SK-N-SH (cell line): ENCODE measurements around the gene PDE6B. TPM values are rescaled to one million over a fixed set of nuclear protein-coding genes. Genes with fewer than 3 reads are reported as not detected.

Source experiments
- CTCF ChIA-PET: fragments of 300-600, 350-600 bp; formaldehyde crosslinking; extraction: SDS; loops from one replicate; lab custom pipeline; 2021; lab: Yijun Ruan, JAX
- POLR2A ChIA-PET: fragments of 350-600 bp; sonication (Branson Sonifier 250); formaldehyde crosslinking; extraction: SDS; loops from one replicate; lab custom pipeline; 2020; ENCODE audit warnings: antibody characterized with exemption, inconsistent platforms; lab: Yijun Ruan, JAX
- DNase-seq: peaks from one replicate; pipeline ENCODE4 v3.0.0; 2012
- H2AFZ ChIP-seq: fragments of 200-600 bp; sonication (generic); 2 replicates; pipeline ENCODE4 v1.8.1; 2016; ENCODE audit warnings: antibody characterized with exemption, mild to moderate bottlenecking, low read depth
- H3F3A ChIP-seq: fragments of 200-600 bp; sonication (generic); replicated peaks from 2 replicates; pipeline ENCODE3; 2016; ENCODE audit warnings: antibody characterized with exemption, mild to moderate bottlenecking; ENCODE audit not compliant: insufficient read depth
- H3K27ac ChIP-seq, 2 experiments: fragments of 200-500 bp in 1 of 2; fragments of 200-600 bp in 1 of 2; sonication (Bioruptor generic) in 1 of 2; sonication (generic), shearing (Covaris generic) in 1 of 2; 2 replicates each; pipeline versions ENCODE4 v1.5.1 to v1.6.1; 2014 to 2016; ENCODE audit warnings: low read depth in 2 of 2, inconsistent platforms in 1 of 2, low read length in 1 of 2, mild to moderate bottlenecking in 1 of 2, mixed read lengths in 1 of 2
- H3K27me3 ChIP-seq: fragments of 200-600 bp; sonication (generic), shearing (Covaris generic); 2 replicates; pipeline ENCODE4 v1.6.1; 2016; ENCODE audit warnings: mixed run types; ENCODE audit not compliant: insufficient read depth
- H3K36me3 ChIP-seq, 2 experiments: fragments of 200-500 bp in 1 of 2; fragments of 200-600 bp in 1 of 2; sonication (Bioruptor generic) in 1 of 2; sonication (generic) in 1 of 2; replicated peaks in 1 of 2; 2 replicates each; pipeline versions ENCODE3 to v1.5.1; 2014 to 2016; ENCODE audit warnings: low read length in 1 of 2, mild to moderate bottlenecking in 1 of 2; ENCODE audit not compliant: insufficient read depth in 2 of 2, control insufficient read depth in 1 of 2
- H3K4me1 ChIP-seq, 2 experiments: fragments of 200-500 bp in 1 of 2; fragments of 200-600 bp in 1 of 2; sonication (Bioruptor generic) in 1 of 2; sonication (generic), shearing (Covaris generic) in 1 of 2; 2 replicates each; pipeline versions ENCODE4 v1.5.1 to v1.6.1; 2014 to 2016; ENCODE audit warnings: low read depth in 1 of 2, low read length in 1 of 2, mixed run types in 1 of 2; ENCODE audit not compliant: insufficient read depth in 2 of 2, control insufficient read depth in 1 of 2
- H3K4me2 ChIP-seq: fragments of 200-600 bp; sonication (generic), shearing (Covaris generic); 2 replicates; pipeline ENCODE4 v1.6.1; 2017; ENCODE audit warnings: mixed run types
- H3K4me3 ChIP-seq, 2 experiments: fragments of 200-500 bp in 1 of 2; fragments of 200-600 bp in 1 of 2; sonication (Bioruptor generic) in 1 of 2; sonication (generic), shearing (Covaris generic) in 1 of 2; 2 replicates each; pipeline versions ENCODE4 v1.5.1 to v1.8.1; 2014 to 2016; ENCODE audit warnings: low read depth in 2 of 2, inconsistent platforms in 1 of 2, low read length in 1 of 2, mild to moderate bottlenecking in 1 of 2, mixed read lengths in 1 of 2, moderate library complexity in 1 of 2
- H3K79me2 ChIP-seq: fragments of 200-600 bp; sonication (generic); 2 replicates; pipeline ENCODE4 v1.8.1; 2017; ENCODE audit warnings: mild to moderate bottlenecking; ENCODE audit not compliant: insufficient read depth
- H3K9ac ChIP-seq: fragments of 200-600 bp; sonication (generic); 2 replicates; pipeline ENCODE4 v1.6.1; 2017; ENCODE audit warnings: mixed run types
- H3K9me2 ChIP-seq: fragments of 200-600 bp; sonication (generic); 2 replicates; pipeline ENCODE4 v1.6.1; 2017; ENCODE audit warnings: mixed run types
- H3K9me3 ChIP-seq: fragments of 200-600 bp; sonication (generic); 2 replicates; pipeline ENCODE4 v1.6.1; 2017; ENCODE audit warnings: mixed run types, mild to moderate bottlenecking, moderate library complexity
- H4K20me1 ChIP-seq: fragments of 200-600 bp; sonication (generic); 2 replicates; pipeline ENCODE4 v1.6.1; 2017; ENCODE audit warnings: mild to moderate bottlenecking, mixed run types; ENCODE audit not compliant: insufficient read depth
- CHD2 ChIP-seq: fragments of 150-350 bp; IDR thresholded peaks from 2 replicates; pipeline ENCODE4 v1.6.1; 2018; ENCODE audit warnings: low read length; ENCODE audit not compliant: partially characterized antibody
- ELF1 ChIP-seq: IDR thresholded peaks from 2 replicates; pipeline ENCODE4 v1.4.0; 2012
- EZH2phosphoT487 ChIP-seq: fragments of 200-600 bp; sonication (generic); IDR thresholded peaks from 2 replicates; pipeline ENCODE4 v1.6.1; 2017; ENCODE audit warnings: low read depth, mixed run types, mild to moderate bottlenecking, antibody characterized with exemption, moderate library complexity, borderline replicate concordance
- FOSL2 ChIP-seq: IDR thresholded peaks from 2 replicates; pipeline ENCODE4 v1.4.0; 2012; ENCODE audit warnings: low read depth, mild to moderate bottlenecking, moderate library complexity, borderline replicate concordance
- FOXJ3 ChIP-seq: sonication (generic); formaldehyde crosslinking; IDR thresholded peaks from 2 replicates; pipeline ENCODE4 v1.5.1; 2020; ENCODE audit warnings: mild to moderate bottlenecking, missing genetic modification reagents
- GABPA ChIP-seq: IDR thresholded peaks from 2 replicates; pipeline ENCODE4 v1.4.0; 2012; ENCODE audit warnings: low read depth, mild to moderate bottlenecking
- GATA2 ChIP-seq: sonication (generic); formaldehyde crosslinking; IDR thresholded peaks from 2 replicates; pipeline ENCODE4 v1.5.0; 2020; ENCODE audit warnings: mild to moderate bottlenecking, missing genetic modification reagents
- MEF2A ChIP-seq: IDR thresholded peaks from 2 replicates; pipeline ENCODE4 v1.4.0; 2012; ENCODE audit warnings: low read depth, borderline replicate concordance
- MXI1 ChIP-seq: IDR thresholded peaks from 2 replicates; pipeline ENCODE4 v1.6.1; 2012; ENCODE audit warnings: mild to moderate bottlenecking, low read depth, low read length, improper control_type of control experiment
- NRF1 ChIP-seq: IDR thresholded peaks from 2 replicates; pipeline ENCODE4 v1.6.1; 2012; ENCODE audit warnings: low read depth, mild to moderate bottlenecking, low read length
- POLR2AphosphoS5 ChIP-seq: IDR thresholded peaks from 2 replicates; pipeline ENCODE4 v1.6.1; 2012; ENCODE audit warnings: low read depth, low read length
- RFX5 ChIP-seq: IDR thresholded peaks from 2 replicates; pipeline ENCODE4 v1.6.1; 2012; ENCODE audit warnings: mild to moderate bottlenecking, improper control_type of control experiment, low read length
- RXRA ChIP-seq: IDR thresholded peaks from 2 replicates; pipeline ENCODE4 v1.4.0; 2012; ENCODE audit warnings: low read depth, mild to moderate bottlenecking, borderline replicate concordance
- TAF1 ChIP-seq: IDR thresholded peaks from 2 replicates; pipeline ENCODE4 v1.6.1; 2012; ENCODE audit warnings: low read depth, mild to moderate bottlenecking, low read length, moderate library complexity, borderline replicate concordance
- TCF12 ChIP-seq: IDR thresholded peaks from 2 replicates; pipeline ENCODE4 v1.4.0; 2012
- WGBS: methylation state at CpG from one replicate; pipeline ENCODE4 v1.1.6; 2017; ENCODE audit warnings: low lambda C conversion rate; 5-methylcytosine and 5-hydroxymethylcytosine counted together
- polyA plus RNA-seq, 3 experiments: library from polyadenylated mRNA; depleted of rRNA; stranded (reverse); fragments of >200 nt; gene quantifications; 2 replicates each; pipeline ENCODE4 v1.2.3, GENCODE V29; 2012
- TF ChIP-seq, protein P1 (sequence below): fragments of 200-600 bp; sonication (generic); IDR thresholded peaks from 2 replicates; pipeline ENCODE4 v1.6.1; 2017; ENCODE audit warnings: antibody characterized with exemption, mild to moderate bottlenecking, moderate library complexity
- TF ChIP-seq, protein P2 (sequence below): IDR thresholded peaks from 2 replicates; pipeline ENCODE4 v1.6.1; 2012; ENCODE audit warnings: mild to moderate bottlenecking, low read depth, low read length, moderate library complexity
- TF ChIP-seq, protein P3 (sequence below): IDR thresholded peaks from 2 replicates; pipeline ENCODE4 v1.4.0; 2012; ENCODE audit warnings: low read depth
- TF ChIP-seq, protein P4 (sequence below): IDR thresholded peaks from 2 replicates; pipeline ENCODE4 v1.4.0; 2012; ENCODE audit warnings: low read depth, borderline replicate concordance

The PDE6B gene
- polyA plus RNA-seq, 1 of the 3 experiments (the other 2 are of a cell fraction): 1.2 TPM

DNA sequence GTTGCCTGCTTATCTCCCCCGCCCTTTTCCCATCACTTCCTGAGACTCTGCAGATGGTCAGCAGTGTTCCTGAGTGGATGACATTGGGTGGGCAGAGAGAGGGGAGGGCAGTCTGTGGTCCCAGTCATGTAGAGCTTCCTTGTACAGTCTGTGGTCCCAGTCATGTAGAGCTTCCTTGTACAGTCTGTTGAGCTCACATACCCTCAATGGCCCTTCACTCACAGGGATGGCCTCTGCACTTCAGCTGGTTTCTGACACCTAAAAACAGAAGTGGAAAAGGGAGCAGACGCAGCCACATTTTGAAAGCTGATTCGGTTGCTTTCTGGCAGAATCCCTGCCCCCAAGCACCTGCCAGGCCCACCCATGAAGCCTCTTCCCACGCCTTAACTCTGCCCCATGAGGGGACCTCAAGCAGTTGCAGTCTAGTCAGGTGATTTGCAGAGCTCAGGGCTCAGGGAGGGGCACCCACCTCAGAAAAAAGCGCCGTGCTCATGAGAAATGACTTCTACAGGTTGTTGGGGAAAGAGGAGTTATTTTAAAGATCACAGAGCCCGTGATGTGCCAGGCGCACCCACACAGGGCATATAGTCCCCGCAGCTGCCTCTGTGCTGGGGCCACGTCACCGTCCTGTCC is 45.7 kb upstream of the PDE6B start:
- Histone ChIP-seq H3K9ac (no peak overlapping the region), H3K9me2 (no peaks in the 10 kb centered on the region), H3K4me1 (no peaks in the 10 kb centered on the region; a peak in 1 of 4 replicates), H3K4me3 (no peak overlapping the region), H3K27ac (no peak overlapping the region), H3K27me3 (peaks cover 30% of the 10 kb centered on the region), H3K4me2 (no peak overlapping the region), H3F3A (no peaks in the 10 kb centered on the region), H3K79me2 (no peaks in the 10 kb centered on the region), H2AFZ (no peak overlapping the region), H3K9me3 (no peaks in the 10 kb centered on the region), H3K36me3 (no peaks in the 10 kb centered on the region), H4K20me1 (no peaks in the 10 kb centered on the region)
- 3% methylated on average over 10 of the region's 11 CpGs for WGBS
- ChIA-PET POLR2A (no interaction called here), CTCF (interaction anchor here (1.1 kb wide), 1 partner anchor 163 kb away, joined by 3 read pairs; no protein-coding TSS in a partner anchor)
- no peak for DNase-seq
- TF ChIP-seq GABPA: no peak
- no peak for TF ChIP-seq FOXJ3 (CRISPR knock-in tag)
- no peak for TF ChIP-seq CHD2
- TF ChIP-seq TCF12: no peak
- TF ChIP-seq MEF2A: no peak
- no peak for TF ChIP-seq NRF1
- TF ChIP-seq FOSL2: no peak
- TF ChIP-seq EZH2phosphoT487: no peak
- no peak for TF ChIP-seq GATA2
- no peak for TF ChIP-seq RFX5
- TF ChIP-seq, protein P1, sequence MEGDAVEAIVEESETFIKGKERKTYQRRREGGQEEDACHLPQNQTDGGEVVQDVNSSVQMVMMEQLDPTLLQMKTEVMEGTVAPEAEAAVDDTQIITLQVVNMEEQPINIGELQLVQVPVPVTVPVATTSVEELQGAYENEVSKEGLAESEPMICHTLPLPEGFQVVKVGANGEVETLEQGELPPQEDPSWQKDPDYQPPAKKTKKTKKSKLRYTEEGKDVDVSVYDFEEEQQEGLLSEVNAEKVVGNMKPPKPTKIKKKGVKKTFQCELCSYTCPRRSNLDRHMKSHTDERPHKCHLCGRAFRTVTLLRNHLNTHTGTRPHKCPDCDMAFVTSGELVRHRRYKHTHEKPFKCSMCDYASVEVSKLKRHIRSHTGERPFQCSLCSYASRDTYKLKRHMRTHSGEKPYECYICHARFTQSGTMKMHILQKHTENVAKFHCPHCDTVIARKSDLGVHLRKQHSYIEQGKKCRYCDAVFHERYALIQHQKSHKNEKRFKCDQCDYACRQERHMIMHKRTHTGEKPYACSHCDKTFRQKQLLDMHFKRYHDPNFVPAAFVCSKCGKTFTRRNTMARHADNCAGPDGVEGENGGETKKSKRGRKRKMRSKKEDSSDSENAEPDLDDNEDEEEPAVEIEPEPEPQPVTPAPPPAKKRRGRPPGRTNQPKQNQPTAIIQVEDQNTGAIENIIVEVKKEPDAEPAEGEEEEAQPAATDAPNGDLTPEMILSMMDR: no peak
- no peak for TF ChIP-seq RXRA

DNA sequence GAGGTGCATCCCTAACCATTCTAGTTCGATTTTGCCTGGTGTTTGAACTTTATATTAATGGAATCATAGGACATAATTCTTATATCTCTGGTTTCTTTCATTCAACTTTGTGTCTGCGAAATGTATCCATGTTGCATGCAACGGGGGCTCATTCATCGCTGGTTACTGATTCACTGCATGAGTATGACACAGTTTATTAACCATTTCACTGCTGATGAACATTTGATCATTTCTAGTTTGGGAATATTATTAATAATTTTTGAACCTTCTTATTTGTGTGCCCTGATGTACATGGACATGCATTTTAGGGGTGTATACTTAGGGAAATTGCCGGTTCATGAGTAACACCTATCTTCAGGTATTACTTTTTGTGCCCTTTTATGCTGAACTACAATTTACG is 44.2 kb upstream of the PDE6B start:
- ChIA-PET POLR2A (no interaction called here), CTCF (no interaction called here)
- no peak for DNase-seq
- Histone ChIP-seq H3K9me3 (no peaks in the 10 kb centered on the region), H3K4me3 (no peak overlapping the region), H2AFZ (no peak overlapping the region), H3K9ac (no peak overlapping the region), H3K4me1 (no peaks in the 10 kb centered on the region; a peak in 1 of 4 replicates), H3F3A (no peaks in the 10 kb centered on the region), H3K36me3 (no peaks in the 10 kb centered on the region), H4K20me1 (no peaks in the 10 kb centered on the region), H3K4me2 (no peak overlapping the region), H3K9me2 (no peaks in the 10 kb centered on the region), H3K79me2 (no peaks in the 10 kb centered on the region), H3K27me3 (peaks cover 27% of the 10 kb centered on the region; the same call in 1 of the 2 replicates), H3K27ac (no peak overlapping the region)
- 2% methylated on average over 6 of the region's 6 CpGs for WGBS
- TF ChIP-seq, protein P2, sequence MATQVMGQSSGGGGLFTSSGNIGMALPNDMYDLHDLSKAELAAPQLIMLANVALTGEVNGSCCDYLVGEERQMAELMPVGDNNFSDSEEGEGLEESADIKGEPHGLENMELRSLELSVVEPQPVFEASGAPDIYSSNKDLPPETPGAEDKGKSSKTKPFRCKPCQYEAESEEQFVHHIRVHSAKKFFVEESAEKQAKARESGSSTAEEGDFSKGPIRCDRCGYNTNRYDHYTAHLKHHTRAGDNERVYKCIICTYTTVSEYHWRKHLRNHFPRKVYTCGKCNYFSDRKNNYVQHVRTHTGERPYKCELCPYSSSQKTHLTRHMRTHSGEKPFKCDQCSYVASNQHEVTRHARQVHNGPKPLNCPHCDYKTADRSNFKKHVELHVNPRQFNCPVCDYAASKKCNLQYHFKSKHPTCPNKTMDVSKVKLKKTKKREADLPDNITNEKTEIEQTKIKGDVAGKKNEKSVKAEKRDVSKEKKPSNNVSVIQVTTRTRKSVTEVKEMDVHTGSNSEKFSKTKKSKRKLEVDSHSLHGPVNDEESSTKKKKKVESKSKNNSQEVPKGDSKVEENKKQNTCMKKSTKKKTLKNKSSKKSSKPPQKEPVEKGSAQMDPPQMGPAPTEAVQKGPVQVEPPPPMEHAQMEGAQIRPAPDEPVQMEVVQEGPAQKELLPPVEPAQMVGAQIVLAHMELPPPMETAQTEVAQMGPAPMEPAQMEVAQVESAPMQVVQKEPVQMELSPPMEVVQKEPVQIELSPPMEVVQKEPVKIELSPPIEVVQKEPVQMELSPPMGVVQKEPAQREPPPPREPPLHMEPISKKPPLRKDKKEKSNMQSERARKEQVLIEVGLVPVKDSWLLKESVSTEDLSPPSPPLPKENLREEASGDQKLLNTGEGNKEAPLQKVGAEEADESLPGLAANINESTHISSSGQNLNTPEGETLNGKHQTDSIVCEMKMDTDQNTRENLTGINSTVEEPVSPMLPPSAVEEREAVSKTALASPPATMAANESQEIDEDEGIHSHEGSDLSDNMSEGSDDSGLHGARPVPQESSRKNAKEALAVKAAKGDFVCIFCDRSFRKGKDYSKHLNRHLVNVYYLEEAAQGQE: no peak
- TF ChIP-seq CHD2 (no peak), TAF1 (no peak), MXI1 (no peak), ELF1 (no peak), RXRA (no peak), POLR2AphosphoS5 (no peak)
- TF ChIP-seq, protein P3, sequence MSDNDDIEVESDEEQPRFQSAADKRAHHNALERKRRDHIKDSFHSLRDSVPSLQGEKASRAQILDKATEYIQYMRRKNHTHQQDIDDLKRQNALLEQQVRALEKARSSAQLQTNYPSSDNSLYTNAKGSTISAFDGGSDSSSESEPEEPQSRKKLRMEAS: no peak
- TF ChIP-seq, protein P1: no peak
- TF ChIP-seq, protein P4, sequence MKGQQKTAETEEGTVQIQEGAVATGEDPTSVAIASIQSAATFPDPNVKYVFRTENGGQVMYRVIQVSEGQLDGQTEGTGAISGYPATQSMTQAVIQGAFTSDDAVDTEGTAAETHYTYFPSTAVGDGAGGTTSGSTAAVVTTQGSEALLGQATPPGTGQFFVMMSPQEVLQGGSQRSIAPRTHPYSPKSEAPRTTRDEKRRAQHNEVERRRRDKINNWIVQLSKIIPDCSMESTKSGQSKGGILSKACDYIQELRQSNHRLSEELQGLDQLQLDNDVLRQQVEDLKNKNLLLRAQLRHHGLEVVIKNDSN: no peak
